ENCODE results near the gene PBX3.

DNA sequence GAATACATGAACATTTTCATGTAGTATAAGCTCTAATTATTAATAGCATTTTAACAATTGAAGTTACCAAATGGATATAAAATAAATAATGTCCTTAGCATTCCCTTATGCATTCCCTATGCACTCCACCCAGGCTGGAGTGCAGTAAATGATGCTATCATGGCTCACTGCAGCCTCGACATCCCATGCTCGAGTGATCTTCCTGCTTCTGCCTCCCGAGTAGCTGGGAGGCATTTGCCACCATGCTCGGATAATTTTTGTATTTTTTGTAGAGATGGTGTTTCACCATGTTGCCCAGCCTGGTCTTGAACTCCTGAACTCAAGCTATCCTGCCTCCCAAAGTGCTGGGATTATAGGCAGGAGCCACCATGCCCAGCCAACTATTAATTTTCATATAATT, 184.0 kb downstream of the PBX3 start:
- TF ChIP-seq, protein P1, sequence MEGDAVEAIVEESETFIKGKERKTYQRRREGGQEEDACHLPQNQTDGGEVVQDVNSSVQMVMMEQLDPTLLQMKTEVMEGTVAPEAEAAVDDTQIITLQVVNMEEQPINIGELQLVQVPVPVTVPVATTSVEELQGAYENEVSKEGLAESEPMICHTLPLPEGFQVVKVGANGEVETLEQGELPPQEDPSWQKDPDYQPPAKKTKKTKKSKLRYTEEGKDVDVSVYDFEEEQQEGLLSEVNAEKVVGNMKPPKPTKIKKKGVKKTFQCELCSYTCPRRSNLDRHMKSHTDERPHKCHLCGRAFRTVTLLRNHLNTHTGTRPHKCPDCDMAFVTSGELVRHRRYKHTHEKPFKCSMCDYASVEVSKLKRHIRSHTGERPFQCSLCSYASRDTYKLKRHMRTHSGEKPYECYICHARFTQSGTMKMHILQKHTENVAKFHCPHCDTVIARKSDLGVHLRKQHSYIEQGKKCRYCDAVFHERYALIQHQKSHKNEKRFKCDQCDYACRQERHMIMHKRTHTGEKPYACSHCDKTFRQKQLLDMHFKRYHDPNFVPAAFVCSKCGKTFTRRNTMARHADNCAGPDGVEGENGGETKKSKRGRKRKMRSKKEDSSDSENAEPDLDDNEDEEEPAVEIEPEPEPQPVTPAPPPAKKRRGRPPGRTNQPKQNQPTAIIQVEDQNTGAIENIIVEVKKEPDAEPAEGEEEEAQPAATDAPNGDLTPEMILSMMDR (IDR thresholded peaks at IDR 0.05), result no peak
- TF ChIP-seq SIN3A (IDR thresholded peaks at IDR 0.05; ENCODE audit: borderline replicate concordance, insufficient read depth, low read depth, low read length) (no peak), POLR2AphosphoS5 (IDR thresholded peaks at IDR 0.05; ENCODE audit: low read depth, low read length) (no peak)
- TF ChIP-seq, protein P2, sequence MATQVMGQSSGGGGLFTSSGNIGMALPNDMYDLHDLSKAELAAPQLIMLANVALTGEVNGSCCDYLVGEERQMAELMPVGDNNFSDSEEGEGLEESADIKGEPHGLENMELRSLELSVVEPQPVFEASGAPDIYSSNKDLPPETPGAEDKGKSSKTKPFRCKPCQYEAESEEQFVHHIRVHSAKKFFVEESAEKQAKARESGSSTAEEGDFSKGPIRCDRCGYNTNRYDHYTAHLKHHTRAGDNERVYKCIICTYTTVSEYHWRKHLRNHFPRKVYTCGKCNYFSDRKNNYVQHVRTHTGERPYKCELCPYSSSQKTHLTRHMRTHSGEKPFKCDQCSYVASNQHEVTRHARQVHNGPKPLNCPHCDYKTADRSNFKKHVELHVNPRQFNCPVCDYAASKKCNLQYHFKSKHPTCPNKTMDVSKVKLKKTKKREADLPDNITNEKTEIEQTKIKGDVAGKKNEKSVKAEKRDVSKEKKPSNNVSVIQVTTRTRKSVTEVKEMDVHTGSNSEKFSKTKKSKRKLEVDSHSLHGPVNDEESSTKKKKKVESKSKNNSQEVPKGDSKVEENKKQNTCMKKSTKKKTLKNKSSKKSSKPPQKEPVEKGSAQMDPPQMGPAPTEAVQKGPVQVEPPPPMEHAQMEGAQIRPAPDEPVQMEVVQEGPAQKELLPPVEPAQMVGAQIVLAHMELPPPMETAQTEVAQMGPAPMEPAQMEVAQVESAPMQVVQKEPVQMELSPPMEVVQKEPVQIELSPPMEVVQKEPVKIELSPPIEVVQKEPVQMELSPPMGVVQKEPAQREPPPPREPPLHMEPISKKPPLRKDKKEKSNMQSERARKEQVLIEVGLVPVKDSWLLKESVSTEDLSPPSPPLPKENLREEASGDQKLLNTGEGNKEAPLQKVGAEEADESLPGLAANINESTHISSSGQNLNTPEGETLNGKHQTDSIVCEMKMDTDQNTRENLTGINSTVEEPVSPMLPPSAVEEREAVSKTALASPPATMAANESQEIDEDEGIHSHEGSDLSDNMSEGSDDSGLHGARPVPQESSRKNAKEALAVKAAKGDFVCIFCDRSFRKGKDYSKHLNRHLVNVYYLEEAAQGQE (IDR thresholded peaks at IDR 0.05; ENCODE audit: insufficient read depth in 1 of 2, low read depth in 2 of 2, low read length in 1 of 2), result no peak
